ENCODE measurements around the gene FBXL19.

The FBXL19 gene

DNA sequence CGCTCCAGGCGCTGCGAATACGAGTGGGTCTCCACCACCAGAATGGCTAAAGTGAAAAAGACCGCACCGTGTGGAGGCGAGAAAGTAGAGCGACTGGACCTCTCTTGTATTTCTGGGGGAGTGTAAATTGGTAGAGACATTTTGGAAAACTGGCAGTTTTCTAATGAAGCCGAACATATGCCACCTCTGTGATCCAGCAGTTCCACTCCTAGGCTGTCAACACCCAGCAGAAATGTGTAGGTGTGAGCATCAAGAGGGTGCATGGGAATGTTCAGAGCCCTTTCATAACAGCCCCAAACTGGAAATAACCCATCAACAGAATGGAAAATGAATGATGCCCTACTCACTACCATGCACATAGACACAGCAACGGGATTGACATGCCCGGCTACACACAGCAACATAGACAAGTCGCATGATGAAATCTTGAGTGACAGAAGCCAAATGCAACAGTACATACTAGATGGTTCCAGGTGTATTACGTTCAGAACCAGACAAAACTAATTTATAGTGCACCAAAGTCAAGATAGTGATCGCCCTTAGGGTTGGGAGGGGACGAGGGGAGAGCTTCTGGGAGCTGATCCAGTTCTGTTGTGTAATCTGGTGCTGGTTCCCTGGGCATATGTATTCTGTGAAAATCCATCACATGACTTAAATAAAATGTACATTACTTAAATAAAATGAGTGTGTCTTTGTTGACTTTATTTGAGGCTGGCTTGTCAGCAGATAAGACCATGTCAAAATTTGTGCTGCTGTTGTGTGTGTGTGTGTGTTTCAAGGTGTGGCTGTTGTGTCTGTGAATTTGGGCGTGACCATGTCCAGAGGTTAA is 28.6 kb upstream of the FBXL19 start:
- DNase-seq (ENCODE audit: low read depth), result no peak

DNA sequence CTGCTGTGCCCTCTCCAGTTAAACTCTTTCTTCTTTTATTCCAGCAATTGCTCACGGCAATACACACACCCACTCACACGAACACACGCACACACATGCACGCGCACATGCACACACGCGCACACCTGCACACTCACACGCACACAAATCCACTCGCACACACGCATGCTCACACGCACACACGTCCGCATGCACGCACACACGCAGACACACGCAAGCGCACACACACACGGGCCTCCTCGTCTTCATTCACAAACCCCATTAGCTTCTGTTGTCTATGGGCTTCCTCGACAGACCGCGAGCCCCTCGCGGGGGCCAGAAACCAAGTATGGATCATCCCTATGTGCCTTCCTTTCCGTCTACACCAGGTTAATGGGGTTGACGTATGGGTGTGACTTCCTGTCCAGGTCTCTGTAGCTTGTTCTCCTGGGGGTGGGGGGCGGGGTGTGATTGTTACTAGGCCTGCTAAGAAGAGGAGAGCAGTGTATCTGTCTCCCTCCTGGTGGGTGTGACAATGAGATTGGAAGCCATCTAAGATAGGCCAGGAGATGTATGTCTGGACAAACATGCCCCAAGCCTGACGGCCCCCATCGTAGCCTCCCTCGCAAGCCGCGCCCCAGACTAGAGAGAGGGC is 27.6 kb upstream of the FBXL19 start:
- DNase-seq (ENCODE audit: low read depth), result no peak

DNA sequence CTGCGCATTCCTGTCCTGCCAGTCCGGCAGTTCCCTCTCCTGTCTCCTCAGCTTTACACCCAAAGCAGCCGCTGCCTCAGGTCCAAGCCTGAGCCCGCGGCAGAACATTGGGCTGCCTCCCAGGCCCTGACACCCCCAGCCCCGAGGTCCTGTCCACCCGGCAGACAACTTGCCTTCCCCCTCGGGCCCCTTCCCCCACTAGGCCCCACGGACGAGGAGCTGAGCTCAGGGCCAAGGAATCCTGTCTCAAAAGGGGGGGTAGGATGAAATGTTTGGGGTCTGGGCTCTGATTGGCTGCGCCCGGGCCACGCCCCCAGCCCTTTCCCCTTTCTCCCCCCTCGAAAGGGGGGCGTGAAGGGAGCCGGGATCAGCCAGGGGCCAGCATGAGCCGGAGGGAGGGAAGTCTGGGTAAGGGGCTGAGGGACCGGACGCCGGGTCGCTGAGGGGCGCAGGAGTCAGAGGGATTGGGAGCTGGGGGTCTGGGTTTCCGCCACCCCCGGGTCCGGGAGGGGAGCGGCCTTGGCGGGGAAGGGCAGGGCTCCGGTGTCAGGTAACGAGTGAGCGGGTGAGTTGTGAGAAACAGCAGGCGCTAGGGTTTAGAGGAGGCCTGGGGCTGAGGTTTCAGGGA is 27.0 kb upstream of the FBXL19 start, which contains the start of gene CTF1:
Gene CTF1 (plus strand): TSS at position 354 of the 628 bp plus-strand sequence. CDS start 30 bp downstream, at position 384.
- DNase-seq (ENCODE audit: low read depth), result no peak

DNA sequence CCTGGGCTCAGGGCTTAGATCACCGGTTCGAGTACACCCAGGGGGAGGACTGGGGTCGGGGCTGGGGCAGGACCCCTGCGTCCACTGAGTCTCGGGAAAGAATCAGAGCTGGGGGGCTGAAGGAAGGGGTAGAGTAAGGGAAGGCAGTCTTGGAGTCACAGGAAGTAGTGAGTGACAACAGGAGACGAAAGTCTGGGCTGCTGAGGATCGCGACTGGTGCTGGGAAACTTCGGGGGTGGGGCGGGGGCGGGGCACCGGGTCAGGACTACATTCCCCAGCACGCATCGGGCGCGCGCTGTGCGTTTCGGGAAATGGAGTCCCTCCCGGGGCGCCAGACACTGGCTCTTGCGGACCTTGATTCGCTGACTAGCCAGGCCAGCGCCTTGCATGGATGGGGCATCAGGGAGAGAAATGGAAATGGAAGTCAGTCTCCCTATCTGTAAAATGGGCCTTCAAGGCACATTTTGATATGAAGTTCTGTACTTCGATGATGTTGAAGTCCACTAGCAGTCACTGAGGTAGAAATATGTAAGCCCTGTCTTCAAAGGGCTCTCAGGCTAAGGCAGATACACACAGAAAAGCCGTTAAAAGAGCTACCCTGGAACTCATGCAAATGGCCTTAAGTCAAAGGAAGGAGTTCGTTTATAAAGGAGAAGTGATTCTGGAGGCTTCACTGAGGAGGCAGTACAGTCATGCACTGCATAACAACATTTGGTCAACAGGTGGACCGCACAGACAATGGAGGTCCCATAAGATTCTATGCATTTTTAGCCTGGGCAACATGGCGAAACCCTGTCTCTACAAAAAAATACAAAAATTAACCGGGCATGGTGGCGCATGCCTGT is 26.3 kb upstream of the FBXL19 start:
- DNase-seq (ENCODE audit: low read depth), result peak; percentile 56

DNA sequence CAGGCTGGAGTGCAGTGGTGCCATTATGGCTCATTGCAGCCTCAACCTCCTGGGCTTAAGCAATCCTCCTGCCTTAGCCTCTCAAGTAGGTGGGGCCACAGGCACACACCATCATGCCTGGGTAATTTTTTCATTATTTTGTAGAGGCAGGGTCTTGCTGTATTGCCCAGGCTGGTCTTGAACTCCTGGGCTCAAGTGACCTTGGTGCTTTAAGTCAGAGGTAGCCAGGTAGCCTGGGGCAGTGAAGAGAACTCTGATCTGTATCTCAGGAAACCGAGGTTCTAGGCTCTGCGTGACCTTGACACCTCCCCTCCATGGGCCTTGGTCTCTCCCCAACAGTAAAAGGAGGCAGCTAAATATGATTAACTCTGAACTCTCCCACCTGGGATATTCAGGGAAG is 23.6 kb upstream of the FBXL19 start:
- DNase-seq (ENCODE audit: low read depth), result no peak

DNA sequence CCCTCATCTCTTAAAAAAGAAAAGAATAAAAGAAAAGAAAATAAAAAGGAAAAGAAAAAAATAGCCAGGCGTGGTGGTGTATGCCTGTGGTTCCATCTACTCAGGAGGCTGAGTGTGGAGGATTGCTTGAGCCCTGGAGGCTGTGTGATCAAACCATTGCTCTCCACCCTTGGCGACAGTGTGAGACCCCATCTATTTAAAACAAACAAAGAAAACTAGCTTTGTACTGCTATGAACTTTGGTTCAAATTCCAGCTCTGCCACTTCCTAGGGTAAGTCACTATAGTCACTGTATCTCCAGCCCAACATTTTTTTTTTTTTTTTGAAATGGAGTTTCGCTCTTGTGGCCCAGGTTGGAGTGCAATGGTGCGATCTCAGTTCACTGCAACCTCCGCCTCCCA is 22.8 kb upstream of the FBXL19 start:
- no peak for DNase-seq (ENCODE audit: low read depth)

DNA sequence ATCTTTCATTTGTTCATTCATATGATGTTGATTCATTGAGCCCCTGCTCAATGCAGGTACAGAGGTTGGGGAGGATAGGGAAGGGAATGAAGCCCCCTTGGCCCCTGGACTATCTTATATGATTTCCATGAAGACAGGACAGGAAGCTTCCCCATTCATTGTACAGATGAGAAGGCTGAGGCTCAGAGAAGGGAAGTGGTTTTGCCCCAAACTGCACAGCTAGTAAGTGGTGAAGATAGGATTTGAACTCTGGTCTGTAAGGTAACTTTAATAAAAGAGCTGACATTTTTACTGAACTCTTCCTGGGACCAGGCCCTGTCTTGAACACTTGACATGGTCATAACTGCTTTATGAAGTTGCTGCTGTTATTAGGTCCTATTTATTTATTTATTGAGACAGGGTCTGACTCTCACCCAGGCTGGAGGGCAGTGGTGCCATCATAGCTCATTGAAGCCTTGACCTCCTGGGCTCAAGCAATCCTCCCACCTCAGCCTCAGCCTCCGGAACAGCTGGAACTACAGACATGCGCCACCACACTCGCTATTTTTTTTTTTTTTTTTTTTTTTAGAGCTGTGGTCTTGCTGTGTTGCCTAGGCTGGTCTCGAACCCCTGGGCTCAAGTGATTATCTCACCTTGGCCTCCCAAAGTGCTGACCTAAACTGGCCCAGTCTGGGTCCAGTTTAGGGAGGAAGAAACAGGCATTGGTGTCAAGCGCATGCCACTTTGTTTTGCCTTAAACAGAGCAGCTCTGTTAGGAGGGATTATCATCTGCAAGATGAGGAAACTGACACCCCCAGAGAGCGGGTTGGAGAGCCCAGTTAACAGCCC is 22.0 kb upstream of the FBXL19 start:
- no peak for DNase-seq (ENCODE audit: low read depth)

DNA sequence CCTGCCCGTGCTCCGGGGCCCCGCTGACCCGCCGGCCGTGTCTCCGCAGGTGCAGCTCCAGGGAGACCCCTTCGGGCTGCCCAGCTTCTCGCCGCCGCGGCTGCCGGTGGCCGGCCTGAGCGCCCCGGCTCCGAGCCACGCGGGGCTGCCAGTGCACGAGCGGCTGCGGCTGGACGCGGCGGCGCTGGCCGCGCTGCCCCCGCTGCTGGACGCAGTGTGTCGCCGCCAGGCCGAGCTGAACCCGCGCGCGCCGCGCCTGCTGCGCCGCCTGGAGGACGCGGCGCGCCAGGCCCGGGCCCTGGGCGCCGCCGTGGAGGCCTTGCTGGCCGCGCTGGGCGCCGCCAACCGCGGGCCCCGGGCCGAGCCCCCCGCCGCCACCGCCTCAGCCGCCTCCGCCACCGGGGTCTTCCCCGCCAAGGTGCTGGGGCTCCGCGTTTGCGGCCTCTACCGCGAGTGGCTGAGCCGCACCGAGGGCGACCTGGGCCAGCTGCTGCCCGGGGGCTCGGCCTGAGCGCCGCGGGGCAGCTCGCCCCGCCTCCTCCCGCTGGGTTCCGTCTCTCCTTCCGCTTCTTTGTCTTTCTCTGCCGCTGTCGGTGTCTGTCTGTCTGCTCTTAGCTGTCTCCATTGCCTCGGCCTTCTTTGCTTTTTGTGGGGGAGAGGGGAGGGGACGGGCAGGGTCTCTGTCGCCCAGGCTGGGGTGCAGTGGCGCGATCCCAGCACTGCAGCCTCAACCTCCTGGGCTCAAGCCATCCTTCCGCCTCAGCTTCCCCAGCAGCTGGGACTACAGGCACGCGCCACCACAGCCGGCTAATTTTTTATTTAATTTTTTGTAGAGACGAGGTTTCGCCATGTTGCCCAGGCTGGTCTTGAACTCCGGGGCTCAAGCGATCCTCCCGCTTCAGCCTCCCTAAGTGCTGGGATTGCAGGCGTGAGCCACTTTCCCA is 21.1 kb upstream of the FBXL19 start:
- no peak for DNase-seq (ENCODE audit: low read depth)

DNA sequence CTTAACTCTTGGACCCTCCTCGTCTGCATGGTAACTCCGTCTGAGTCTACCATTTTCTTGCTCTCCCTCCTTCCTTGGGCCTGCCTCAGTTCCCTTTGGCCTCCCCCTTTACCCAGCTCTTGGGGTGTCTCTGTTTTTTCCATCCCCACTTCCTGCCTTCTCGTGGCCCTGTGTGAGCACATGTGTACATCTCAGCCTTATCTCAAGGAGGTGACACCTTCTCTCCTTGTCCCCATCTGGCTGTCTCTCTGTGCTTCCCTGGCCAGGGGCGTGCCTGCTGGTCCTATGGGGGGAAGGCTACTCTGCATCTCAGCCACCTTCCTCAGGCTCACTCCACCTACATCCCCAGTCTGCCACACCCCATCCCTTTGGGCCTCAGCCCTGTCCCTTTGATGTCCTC is 20.4 kb upstream of the FBXL19 start:
- no peak for DNase-seq (ENCODE audit: low read depth)

DNA sequence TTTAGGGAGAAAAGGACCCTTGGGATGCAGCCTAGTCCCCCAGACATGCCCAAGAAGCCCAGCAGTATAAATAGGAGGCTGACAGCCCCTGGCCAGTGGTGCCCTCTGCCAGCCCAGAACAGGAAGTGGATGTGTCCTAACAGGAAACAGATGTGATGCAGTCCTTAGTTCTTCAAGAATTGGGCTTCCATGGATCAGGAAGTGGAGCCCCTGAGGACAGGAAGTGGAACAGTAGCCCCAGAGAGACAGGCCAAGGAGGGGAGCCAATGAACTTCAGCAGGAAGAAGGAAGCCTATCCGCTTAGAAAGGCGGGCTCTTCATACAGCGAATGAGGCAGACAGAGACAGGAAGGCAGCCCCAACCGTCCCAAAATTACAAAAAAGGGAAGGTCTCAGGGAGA is 19.8 kb upstream of the FBXL19 start:
- no peak for DNase-seq (ENCODE audit: low read depth)

DNA sequence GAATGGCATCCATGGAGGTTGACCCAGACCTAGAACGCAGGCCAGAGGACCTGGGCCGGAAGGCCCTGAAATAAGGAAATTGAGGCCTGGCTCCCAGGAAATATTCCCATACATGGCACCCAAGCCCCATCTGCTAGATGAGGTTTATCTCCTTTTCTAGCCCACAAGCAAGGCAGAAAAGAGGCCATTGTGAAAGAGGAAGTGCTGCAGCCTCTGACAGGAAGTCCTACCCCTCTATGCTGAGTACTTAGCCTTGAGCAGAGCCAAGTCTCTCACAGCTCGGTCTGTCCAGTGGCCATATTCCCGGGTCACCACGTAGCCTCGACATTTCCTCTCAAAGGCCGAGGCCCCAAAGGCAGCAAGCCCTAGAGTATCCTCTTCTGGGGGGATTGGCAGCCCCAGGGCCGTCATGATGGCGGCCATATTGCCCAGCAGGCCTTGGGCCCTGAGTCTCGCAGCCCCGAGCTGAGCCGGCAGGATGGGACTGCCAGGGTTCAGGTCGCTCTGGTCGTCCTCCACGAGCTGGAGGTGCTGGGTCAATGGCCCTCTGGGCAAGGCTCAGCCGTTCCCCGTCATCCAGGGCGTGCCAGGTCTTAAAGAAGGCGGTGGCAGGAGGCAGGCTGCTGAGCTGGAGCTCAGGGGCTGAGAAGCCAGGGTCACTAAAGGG is 19.1 kb upstream of the FBXL19 start:
- DNase-seq (ENCODE audit: low read depth), result no peak

DNA sequence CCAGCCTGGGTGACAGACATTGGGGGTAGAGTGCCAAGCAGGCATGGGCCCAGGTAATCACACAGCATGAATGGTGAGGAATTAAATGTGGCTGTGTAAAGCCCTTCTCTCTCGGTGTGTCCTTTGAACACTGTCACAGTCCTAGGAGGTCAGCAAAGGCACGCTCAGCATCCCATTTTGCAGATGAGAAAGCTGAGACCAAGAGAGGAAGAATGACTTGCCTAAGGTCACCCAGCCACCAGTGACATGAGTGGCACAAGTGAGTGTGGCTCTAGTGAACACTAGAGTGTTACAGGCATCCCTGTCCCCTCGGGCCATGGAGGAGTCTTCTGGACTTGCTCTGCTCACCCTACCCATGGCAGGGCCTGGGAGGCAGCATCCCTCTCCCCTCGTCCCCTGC is 16.3 kb upstream of the FBXL19 start:
- DNase-seq (ENCODE audit: low read depth), result no peak

DNA sequence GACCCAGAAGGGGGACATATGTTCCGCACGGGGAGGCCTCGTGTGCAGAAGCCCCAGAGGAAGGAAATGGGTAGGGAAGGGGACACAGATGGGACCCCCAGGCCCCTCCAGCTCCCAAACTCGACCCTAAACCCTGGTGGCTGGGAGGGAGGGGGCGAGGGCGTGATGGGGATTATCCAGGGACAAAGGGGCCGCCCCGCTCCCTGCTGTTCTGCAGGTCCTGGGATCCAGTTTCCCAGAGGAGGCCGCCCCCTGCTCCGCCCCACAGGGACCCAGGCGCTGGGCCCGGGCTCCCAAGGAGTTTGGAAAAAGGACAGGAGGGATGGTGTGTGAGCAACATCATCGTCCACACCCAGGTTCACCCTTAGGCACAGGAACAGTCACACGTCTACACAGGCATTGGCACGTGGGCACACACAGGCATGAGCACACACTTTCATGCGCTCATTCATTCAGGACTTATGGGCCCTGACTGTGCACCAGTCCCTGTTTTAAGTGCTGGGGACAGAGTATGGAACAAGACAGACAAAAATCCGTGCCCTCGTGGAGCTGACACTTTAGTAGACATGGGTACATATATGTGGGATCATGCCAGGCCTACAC is 12.8 kb upstream of the FBXL19 start:
- DNase-seq (ENCODE audit: low read depth), result no peak

DNA sequence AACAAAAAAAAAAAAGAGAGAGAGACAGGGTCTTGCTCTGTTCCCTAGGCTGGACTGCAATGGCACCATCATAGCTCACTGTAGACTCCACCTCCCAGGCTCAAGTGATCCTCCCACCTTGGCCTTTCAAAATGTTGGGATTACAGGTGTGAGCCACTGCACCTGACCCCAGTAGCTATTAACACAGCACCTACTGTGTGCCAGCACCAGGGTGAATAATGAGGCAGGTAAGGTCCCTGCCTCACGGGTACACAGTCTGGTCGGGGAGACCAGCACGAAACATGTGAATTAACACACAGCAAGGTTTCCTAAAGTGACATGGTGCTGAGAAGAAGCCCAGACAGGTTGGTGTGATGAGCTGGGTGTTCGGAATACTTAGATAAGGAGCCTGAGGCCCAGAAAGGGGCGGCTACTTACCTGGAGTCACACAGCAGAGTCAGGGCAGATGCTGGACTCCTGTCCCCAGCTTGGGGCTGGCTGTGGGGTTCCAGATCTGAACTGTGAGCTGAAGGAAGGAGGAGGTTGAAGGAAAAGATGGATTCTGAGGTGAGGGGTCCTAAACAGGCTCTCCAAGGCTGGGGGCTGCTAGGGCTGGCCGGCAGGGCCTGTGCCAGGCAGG is 10.5 kb upstream of the FBXL19 start:
- no peak for DNase-seq (ENCODE audit: low read depth)

DNA sequence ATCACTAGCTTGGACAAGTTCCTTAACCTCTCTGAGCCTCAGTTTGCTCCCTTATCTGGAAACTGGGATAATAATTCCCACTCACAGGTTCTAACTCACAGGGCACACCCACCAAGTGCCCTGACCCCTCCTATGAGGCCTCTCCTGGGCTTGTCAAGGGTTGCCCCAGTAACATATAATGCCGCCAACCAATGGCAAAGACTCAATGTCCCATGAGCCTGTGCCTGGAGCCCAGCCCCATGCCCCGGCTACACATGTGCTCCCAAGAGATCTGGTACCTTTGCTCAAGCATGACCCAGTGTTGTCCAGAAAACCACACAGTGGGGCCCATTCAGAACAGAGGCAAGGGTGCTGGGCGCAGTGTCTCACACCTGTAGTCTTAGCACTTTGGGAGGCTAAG is 8.5 kb upstream of the FBXL19 start:
- DNase-seq (ENCODE audit: low read depth), result no peak

DNA sequence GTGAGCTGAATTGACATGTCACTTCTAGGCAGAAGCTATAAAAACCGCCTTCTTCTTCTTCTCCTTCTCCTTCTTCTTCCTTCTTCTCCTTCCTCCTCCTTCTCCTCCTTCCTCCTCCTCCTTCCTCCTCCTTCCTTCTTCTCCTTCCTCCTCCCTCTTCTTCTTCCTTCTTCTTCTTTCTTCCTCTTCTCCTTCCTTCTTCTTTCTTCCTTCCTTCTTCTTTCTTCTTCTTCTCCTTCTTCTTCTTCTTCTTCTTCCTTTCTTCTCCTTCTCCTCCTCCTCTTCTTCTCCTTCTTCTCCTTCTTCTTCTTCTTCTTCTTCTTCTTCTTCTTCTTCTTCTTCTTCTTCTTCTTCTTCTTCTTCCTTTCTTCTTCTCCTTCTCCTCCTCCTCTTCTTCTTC is 4.8 kb upstream of the FBXL19 start:
- DNase-seq (ENCODE audit: low read depth), result no peak

DNA sequence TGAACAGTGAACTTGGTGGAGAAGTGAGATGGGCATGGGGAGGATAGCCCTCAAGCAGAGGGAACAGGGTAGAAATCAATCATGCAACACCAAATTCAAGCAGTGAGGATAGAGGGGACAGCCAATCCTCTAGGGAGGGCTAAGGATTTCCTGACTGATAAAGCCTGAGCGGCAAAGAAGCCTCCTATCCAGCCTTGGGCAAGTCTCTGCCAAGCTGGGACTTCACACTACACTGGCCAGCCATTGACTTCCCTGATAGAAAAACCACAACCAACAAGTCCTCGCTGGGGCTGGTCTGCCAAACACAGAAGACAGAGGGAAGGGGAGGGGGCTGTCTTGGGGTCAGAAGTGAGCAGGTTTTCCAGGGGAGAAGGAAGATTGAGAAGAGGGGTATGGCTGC is 2.5 kb upstream of the FBXL19 start:
- DNase-seq (ENCODE audit: low read depth), result no peak

DNA sequence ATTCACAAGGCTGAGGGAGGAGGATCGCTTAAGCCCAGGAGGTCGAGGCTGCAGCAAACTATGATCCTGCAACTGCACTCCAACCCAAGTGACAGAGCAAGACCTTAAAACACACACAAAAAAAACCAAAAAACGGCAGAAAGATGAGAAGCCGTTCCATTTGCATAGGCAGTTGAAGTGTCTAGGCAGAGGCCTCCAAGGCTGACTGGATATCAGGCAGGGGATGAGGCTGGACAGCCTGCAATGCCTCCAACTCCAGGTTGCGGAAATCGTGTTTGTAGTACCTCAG is 2.0 kb upstream of the FBXL19 start:
- no peak for DNase-seq (ENCODE audit: low read depth)

Measured in stimulated activated CD8-positive, alpha-beta memory T cell treated with anti-CD3 and anti-CD28 coated beads, Interleukin-15, amount 100 ng/mL, for 1 hour (primary cell).